BLaER1 treated with 17β-estradiol and CSF1 and Interleukin-3, amounts not matched to agents 10 nM and 100 nM (cell line): ENCODE results near the gene ADAP2.

Source experiments
- H3K27ac ChIP-seq, 11 experiments: shearing (Covaris generic); formaldehyde crosslinking; 2 replicates each; pipeline ENCODE4 v1.8.1; 2022
- H3K27me3 ChIP-seq, 11 experiments: shearing (Covaris generic); formaldehyde crosslinking; 2 replicates each; pipeline ENCODE4 v1.8.1; 2022
- H3K36me3 ChIP-seq, 11 experiments: shearing (Covaris generic); formaldehyde crosslinking; 2 replicates each; pipeline ENCODE4 v1.8.1; 2022
- H3K4me1 ChIP-seq, 10 experiments: shearing (Covaris generic); formaldehyde crosslinking; 2 replicates each; pipeline ENCODE4 v1.8.1; 2022
- H3K4me2 ChIP-seq, 11 experiments: shearing (Covaris generic); formaldehyde crosslinking; 2 replicates each; pipeline ENCODE4 v1.8.1; 2022
- H3K4me3 ChIP-seq, 10 experiments: shearing (Covaris generic); formaldehyde crosslinking; 2 replicates each; pipeline ENCODE4 v1.8.1; 2022
- H3K9ac ChIP-seq, 11 experiments: shearing (Covaris generic); formaldehyde crosslinking; 2 replicates each; pipeline ENCODE4 v1.8.1; 2022
- H3K9me3 ChIP-seq, 11 experiments: shearing (Covaris generic); formaldehyde crosslinking; replicated peaks in 1 of 11; 2 replicates each; pipeline ENCODE4 v1.8.1; 2022
- H4K20me1 ChIP-seq, 11 experiments: shearing (Covaris generic); formaldehyde crosslinking; 2 replicates each; pipeline ENCODE4 v1.8.1; 2022
- Cebpa-rat ChIP-seq, 11 experiments: shearing (Covaris generic); IDR thresholded peaks; 2 replicates each; pipeline ENCODE4 v1.8.1; 2022

Gene ADAP2

GRCh38 chr17:30913955-30914354 lies 7.8 kb upstream of the ADAP2 start:
- Histone ChIP-seq H3K9me3 (no peaks in the 10 kb centered on the region), H3K36me3 (peaks cover 0 to 10% (median 0%) of the 10 kb centered on the region in 11 experiments; a peak in 2 of 22 replicates), H4K20me1 (no peaks in the 10 kb centered on the region), H3K4me1 (peaks cover 0 to 5% (median under 1%) of the 10 kb centered on the region in 10 experiments; a peak in 9 of 20 replicates), H3K4me2 (no peak overlapping the region), H3K9ac (no peak overlapping the region), H3K27ac (no peak overlapping the region), H3K27me3 (no peaks in the 10 kb centered on the region), H3K4me3 (no peak overlapping the region)
- no peak for TF ChIP-seq Cebpa-rat (IDR thresholded peaks at IDR 0.05)

GRCh38 chr17:30915833-30916611 lies 5.7 kb upstream of the ADAP2 start:
- no peak for TF ChIP-seq Cebpa-rat (IDR thresholded peaks at IDR 0.05)

GRCh38 chr17:30917050-30917449 lies 4.7 kb upstream of the ADAP2 start:
- peaks cover 0 to 12% (median 0%) of the 10 kb centered on the region in 10 experiments; a peak in 6 of 20 replicates for H3K4me1 ChIP-seq

More at GRCh38 chr17:30915833-30916611, 5.7 kb upstream of the ADAP2 start:
- Histone ChIP-seq H3K4me2 (no peak overlapping the region), H3K9me3 (no peaks in the 10 kb centered on the region), H3K27me3 (peaks cover 6 to 12% (median 11%) of the 10 kb centered on the region in 11 experiments; a peak in 20 of 22 replicates), H3K4me1 (peaks cover 0 to 2% (median 0%) of the 10 kb centered on the region in 10 experiments; a peak in 4 of 20 replicates), H4K20me1 (no peaks in the 10 kb centered on the region), H3K36me3 (peaks cover 0 to 10% (median 0%) of the 10 kb centered on the region in 11 experiments; a peak in 2 of 22 replicates), H3K9ac (no peak overlapping the region), H3K27ac (no peak overlapping the region), H3K4me3 (no peak overlapping the region)

GRCh38 chr17:30920282-30920681 lies 1.5 kb upstream of the ADAP2 start:
- Histone ChIP-seq H3K9ac (no peak overlapping the region), H3K36me3 (no peaks in the 10 kb centered on the region), H3K9me3 (no peaks in the 10 kb centered on the region), H3K27ac (no peak overlapping the region), H3K4me2 (no peak overlapping the region), H3K4me1 (peaks cover 0 to 14% (median 0%) of the 10 kb centered on the region in 10 experiments; a peak in 6 of 20 replicates), H4K20me1 (no peaks in the 10 kb centered on the region), H3K27me3 (peaks cover 31 to 48% (median 47%) of the 10 kb centered on the region in 11 experiments), H3K4me3 (no peak overlapping the region)
- no peak for TF ChIP-seq Cebpa-rat (IDR thresholded peaks at IDR 0.05)

More at GRCh38 chr17:30917050-30917449, 4.7 kb upstream of the ADAP2 start:
- Histone ChIP-seq H3K4me2 (no peak overlapping the region), H3K27ac (no peak overlapping the region), H4K20me1 (no peaks in the 10 kb centered on the region), H3K36me3 (peaks cover 0 to 10% (median 0%) of the 10 kb centered on the region in 11 experiments; a peak in 2 of 22 replicates), H3K9me3 (no peaks in the 10 kb centered on the region), H3K27me3 (peaks cover 16 to 23% (median 21%) of the 10 kb centered on the region in 11 experiments), H3K9ac (no peak overlapping the region), H3K4me3 (no peak overlapping the region)
- TF ChIP-seq Cebpa-rat (IDR thresholded peaks at IDR 0.05), result no peak

- H3K36me3 ChIP-seq, result no peaks in the 10 kb centered on the region
- H3K27ac ChIP-seq, result no peak overlapping the region
- H3K4me2 ChIP-seq, result peak overlapping the region in 3 of 11 experiments; percentile 54 to 82 (median 71); a peak in 4 of 22 replicates
- H4K20me1 ChIP-seq, result no peaks in the 10 kb centered on the region
- H3K4me3 ChIP-seq, result no peak overlapping the region
- peak overlapping the region in 1 of 11 experiments; percentile 50; a peak in 1 of 22 replicates for H3K9ac ChIP-seq
- TF ChIP-seq Cebpa-rat (IDR thresholded peaks at IDR 0.05), result no peak
- peaks cover 31 to 48% (median 47%) of the 10 kb centered on the region in 11 experiments for H3K27me3 ChIP-seq
- peaks cover 0 to 20% (median 0%) of the 10 kb centered on the region in 10 experiments; a peak in 6 of 20 replicates for H3K4me1 ChIP-seq
- no peaks in the 10 kb centered on the region for H3K9me3 ChIP-seq
Observed at GRCh38 chr17:30920683-30921543, 832 bp upstream of the ADAP2 start.

- Histone ChIP-seq H4K20me1 (no peaks in the 10 kb centered on the region), H3K4me1 (peaks cover 0 to 35% (median 0%) of the 10 kb centered on the region in 10 experiments; a peak in 8 of 20 replicates), H3K36me3 (no peaks in the 10 kb centered on the region), H3K9ac (no peak overlapping the region; a peak in 1 of 22 replicates), H3K27ac (no peak overlapping the region), H3K27me3 (peaks cover 31 to 48% (median 47%) of the 10 kb centered on the region in 11 experiments), H3K4me2 (peak overlapping the region in 2 of 11 experiments; percentile 71 to 82; a peak in 3 of 22 replicates), H3K9me3 (no peaks in the 10 kb centered on the region), H3K4me3 (peak overlapping the region in 1 of 10 experiments; percentile 40; a peak in 1 of 20 replicates)
- TF ChIP-seq Cebpa-rat (IDR thresholded peaks at IDR 0.05), result no peak
Observed at GRCh38 chr17:30922235-30923030, 688 bp downstream of the ADAP2 start.

GRCh38 chr17:30924341-30924740 lies 2.6 kb downstream of the ADAP2 start:
- peaks cover 0 to 53% (median 0%) of the 10 kb centered on the region in 10 experiments; a peak in 8 of 20 replicates for H3K4me1 ChIP-seq
- peaks cover 31 to 48% (median 47%) of the 10 kb centered on the region in 11 experiments for H3K27me3 ChIP-seq
- no peak overlapping the region for H3K9ac ChIP-seq
- no peaks in the 10 kb centered on the region for H3K9me3 ChIP-seq
- no peaks in the 10 kb centered on the region for H4K20me1 ChIP-seq
- TF ChIP-seq Cebpa-rat (IDR thresholded peaks at IDR 0.05), result no peak
- no peaks in the 10 kb centered on the region for H3K36me3 ChIP-seq
- H3K27ac ChIP-seq, result no peak overlapping the region
- H3K4me2 ChIP-seq, result no peak overlapping the region
- no peak overlapping the region for H3K4me3 ChIP-seq

- peak overlapping the region in 5 of 11 experiments; percentile 20 to 81 (median 46); a peak in 8 of 22 replicates for H3K4me2 ChIP-seq
- H4K20me1 ChIP-seq, result no peaks in the 10 kb centered on the region
- H3K4me3 ChIP-seq, result no peak overlapping the region
- peak overlapping the region in 4 of 11 experiments; percentile 22 to 40 (median 29); a peak in 5 of 22 replicates for H3K27ac ChIP-seq
- H3K27me3 ChIP-seq, result peaks cover 20 to 32% (median 31%) of the 10 kb centered on the region in 11 experiments
- no peaks in the 10 kb centered on the region for H3K36me3 ChIP-seq
- no peaks in the 10 kb centered on the region for H3K9me3 ChIP-seq
- peaks cover 0 to 47% (median 0%) of the 10 kb centered on the region in 10 experiments; a peak in 8 of 20 replicates for H3K4me1 ChIP-seq
- no peak for TF ChIP-seq Cebpa-rat (IDR thresholded peaks at IDR 0.05)
- H3K9ac ChIP-seq, result no peak overlapping the region
Observed at GRCh38 chr17:30926516-30926915, 4.8 kb downstream of the ADAP2 start.
